Liver (tissue), 9 donors: Measurements from ENCODE around the gene USP44. TPM values are rescaled to one million over a fixed set of nuclear protein-coding genes. Genes with fewer than 3 reads are reported as not detected.

ENCODE experiments used
- DNase-seq: peaks from one replicate; pipeline ENCODE4 v3.0.0-alpha.2; 2017; ENCODE audit warnings: low spot score
- H3K27ac ChIP-seq, 2 donors: one replicate each; pipeline ENCODE4 v1.7.0; 2013; ENCODE audit warnings: inconsistent platforms in 2 of 2, low read length in 2 of 2, control low read depth in 1 of 2, low read depth in 1 of 2, mild to moderate bottlenecking in 1 of 2
- H3K27me3 ChIP-seq, 4 donors: one replicate each; pipeline versions ENCODE4 v1.6.1 to v1.7.0; 2013; ENCODE audit warnings: low read length in 3 of 4, inconsistent platforms in 1 of 4, mild to moderate bottlenecking in 1 of 4, moderate library complexity in 1 of 4; ENCODE audit not compliant: control insufficient read depth in 4 of 4, insufficient read depth in 4 of 4
- H3K36me3 ChIP-seq, 4 donors: one replicate each; pipeline versions ENCODE4 v1.6.1 to v1.7.0; 2013; ENCODE audit warnings: low read length in 3 of 4, mild to moderate bottlenecking in 3 of 4, low read depth in 1 of 4, moderate library complexity in 1 of 4; ENCODE audit not compliant: control insufficient read depth in 4 of 4, insufficient read depth in 3 of 4
- H3K4me1 ChIP-seq, 4 donors: one replicate each; pipeline versions ENCODE4 v1.6.1 to v1.7.0; 2013; ENCODE audit warnings: low read length in 3 of 4, mild to moderate bottlenecking in 3 of 4, moderate library complexity in 1 of 4; ENCODE audit not compliant: control insufficient read depth in 4 of 4, insufficient read depth in 4 of 4
- H3K4me3 ChIP-seq, 3 donors: one replicate each; pipeline versions ENCODE4 v1.6.1 to v1.7.0; 2013; ENCODE audit warnings: low read length in 3 of 3, control low read depth in 1 of 3, low read depth in 1 of 3, mild to moderate bottlenecking in 1 of 3
- H3K9ac ChIP-seq, 2 donors: one replicate each; pipeline ENCODE4 v1.7.0; 2013; ENCODE audit warnings: low read length in 2 of 2, mild to moderate bottlenecking in 2 of 2, moderate library complexity in 2 of 2, control low read depth in 1 of 2, low read depth in 1 of 2
- H3K9me3 ChIP-seq, 4 donors: one replicate each; pipeline versions ENCODE4 v1.6.1 to v1.7.0; 2013; ENCODE audit warnings: low read length in 3 of 4; ENCODE audit not compliant: control insufficient read depth in 4 of 4
- ATF3 ChIP-seq: IDR thresholded peaks from 2 replicates; pipeline ENCODE4 v1.6.1; 2016; ENCODE audit warnings: antibody characterized with exemption
- CTCF ChIP-seq: fragments of 150-350 bp; IDR thresholded peaks from 2 replicates; pipeline ENCODE4 v1.5.1; 2017; ENCODE audit warnings: improper control_type of control experiment, low read depth, low read length; ENCODE audit not compliant: missing input control
- EGR1 ChIP-seq, 2 donors: IDR thresholded peaks; 2 replicates each; pipeline ENCODE4 v1.6.1; 2016 to 2018; ENCODE audit warnings: antibody characterized with exemption in 2 of 2, low read depth in 2 of 2
- FOXA1 ChIP-seq: IDR thresholded peaks from 2 replicates; pipeline ENCODE4 v1.6.1; 2016; ENCODE audit warnings: antibody characterized with exemption
- FOXA2 ChIP-seq: IDR thresholded peaks from 2 replicates; pipeline ENCODE4 v1.6.1; 2016; ENCODE audit warnings: antibody characterized with exemption
- GABPA ChIP-seq, 2 donors: IDR thresholded peaks in 1 of 2; conservative IDR thresholded peaks in 1 of 2; 2 replicates each; pipeline ENCODE4 v1.6.1; 2016; ENCODE audit warnings: antibody characterized with exemption in 2 of 2, mild to moderate bottlenecking in 1 of 2, moderate library complexity in 1 of 2
- HNF4A ChIP-seq, 2 donors: conservative IDR thresholded peaks; 2 replicates each; pipeline ENCODE4 v1.6.1; 2016; ENCODE audit warnings: antibody characterized with exemption in 2 of 2, mild to moderate bottlenecking in 2 of 2
- HNF4G ChIP-seq: IDR thresholded peaks from 2 replicates; pipeline ENCODE4 v1.6.1; 2016; ENCODE audit warnings: antibody characterized with exemption
- JUND ChIP-seq, 2 donors: IDR thresholded peaks; 2 replicates each; pipeline ENCODE4 v1.6.1; 2016; ENCODE audit warnings: antibody characterized with exemption in 2 of 2
- MAX ChIP-seq: IDR thresholded peaks from 2 replicates; pipeline ENCODE4 v1.6.1; 2016; ENCODE audit warnings: antibody characterized with exemption
- NR2F2 ChIP-seq: IDR thresholded peaks from 2 replicates; pipeline ENCODE4 v1.6.1; 2016; ENCODE audit warnings: antibody characterized with exemption
- RAD21 ChIP-seq, 2 donors: IDR thresholded peaks; 2 replicates each; pipeline ENCODE4 v1.6.1; 2016; ENCODE audit warnings: antibody characterized with exemption in 2 of 2, mild to moderate bottlenecking in 2 of 2
- REST ChIP-seq: IDR thresholded peaks from 2 replicates; pipeline ENCODE4 v1.6.1; 2016; ENCODE audit warnings: antibody characterized with exemption, mild to moderate bottlenecking
- RXRA ChIP-seq, 2 donors: IDR thresholded peaks; 2 replicates each; pipeline ENCODE4 v1.6.1; 2017 to 2018; ENCODE audit warnings: antibody characterized with exemption in 2 of 2, mild to moderate bottlenecking in 1 of 2
- SP1 ChIP-seq: IDR thresholded peaks from 2 replicates; pipeline ENCODE4 v1.6.1; 2018; ENCODE audit warnings: antibody characterized with exemption, mild to moderate bottlenecking
- TAF1 ChIP-seq: conservative IDR thresholded peaks from 2 replicates; pipeline ENCODE4 v1.6.1; 2016; ENCODE audit warnings: antibody characterized with exemption, mild to moderate bottlenecking
- YY1 ChIP-seq: IDR thresholded peaks from 2 replicates; pipeline ENCODE4 v1.6.1; 2016; ENCODE audit warnings: antibody characterized with exemption, mild to moderate bottlenecking
- ZBTB33 ChIP-seq: IDR thresholded peaks from 2 replicates; pipeline ENCODE4 v1.6.1; 2016; ENCODE audit warnings: antibody characterized with exemption
- WGBS: extraction: QIAGEN DNeasy Blood & Tissue Kit; methylation state at CpG from one replicate; pipeline ENCODE4 v1.1.7; 2013; 5-methylcytosine and 5-hydroxymethylcytosine counted together
- polyA plus RNA-seq, 2 donors: library from polyadenylated mRNA; stranded (reverse) in 1 of 2; unstranded in 1 of 2; fragments of 200-250 nt in 1 of 2; fragments of >200 nt in 1 of 2; fragmentation: Nextera tagmentation in 1 of 2; extraction: Ambion mirVana in 1 of 2; gene quantifications; one replicate each; pipeline versions ENCODE4 v1.2.1 to v1.2.3, GENCODE V29; 2013 to 2015
- total RNA-seq, 2 donors: library from RNA; depleted of rRNA; stranded (reverse); fragments of >200 nt; gene quantifications; one replicate each; pipeline ENCODE4 v1.2.3, GENCODE V29; 2014
- donor health status: healthy.
- donor health status: healthy.
- donor health status: healthy.
- donor health status: healthy.
- donor health status: healthy.

The USP44 gene
- total and polyA plus RNA-seq, 4 donors, result 0.03 to 0.33 (median 0.14) TPM; not detected in 1

- H3K27ac ChIP-seq, result no peak overlapping the region
- H3K4me3 ChIP-seq, result no peak overlapping the region
- H3K9ac ChIP-seq, result no peak overlapping the region
- no peaks in the 10 kb centered on the region for H3K9me3 ChIP-seq
- H3K36me3 ChIP-seq, result no peaks in the 10 kb centered on the region
- TF ChIP-seq EGR1 (IDR thresholded peaks at IDR 0.05; ENCODE audit: low read depth in 2 of 2) (no peak), REST (no peak), YY1 (no peak), TAF1 (no peak), NR2F2 (no peak), HNF4A (conservative IDR thresholded peaks at IDR 0.05) (no peak), HNF4G (no peak), JUND (IDR thresholded peaks at IDR 0.05) (no peak), MAX (no peak)
- WGBS, result 95% methylated on average over 4 of the region's 4 CpGs
- no peaks in the 10 kb centered on the region for H3K27me3 ChIP-seq
- no peak for DNase-seq
- H3K4me1 ChIP-seq, result no peaks in the 10 kb centered on the region
Observed at GRCh38 chr12:95529693-95530225, 21.5 kb downstream of the USP44 start.

GRCh38 chr12:95528431-95528830 is 22.8 kb downstream of the USP44 start:
- no peaks in the 10 kb centered on the region for H3K27me3 ChIP-seq
- WGBS, result 75% methylated on average over 4 of the region's 4 CpGs
- H3K9me3 ChIP-seq, result no peaks in the 10 kb centered on the region
- DNase-seq, result no peak
- H3K36me3 ChIP-seq, result no peaks in the 10 kb centered on the region
- TF ChIP-seq MAX (no peak), ATF3 (no peak), FOXA1 (no peak), JUND (IDR thresholded peaks at IDR 0.05) (no peak), NR2F2 (no peak), SP1 (no peak), EGR1 (IDR thresholded peaks at IDR 0.05; ENCODE audit: low read depth in 2 of 2) (no peak), CTCF (no peak), HNF4G (no peak), REST (no peak), RAD21 (IDR thresholded peaks at IDR 0.05) (no peak), YY1 (no peak), TAF1 (no peak), ZBTB33 (no peak), GABPA (IDR thresholded peaks at IDR 0.05 in 1 of 2, conservative IDR thresholded peaks at IDR 0.05 in 1 of 2) (no peak), FOXA2 (no peak), HNF4A (conservative IDR thresholded peaks at IDR 0.05) (no peak), RXRA (IDR thresholded peaks at IDR 0.05) (no peak)
- no peak overlapping the region for H3K4me3 ChIP-seq
- no peaks in the 10 kb centered on the region for H3K4me1 ChIP-seq
- H3K27ac ChIP-seq, result no peak overlapping the region
- H3K9ac ChIP-seq, result no peak overlapping the region
